Neural progenitor cell (in vitro differentiated cells): ENCODE results near the gene PRDX5. TPM values are rescaled to one million over a fixed set of nuclear protein-coding genes. Genes with fewer than 3 reads are reported as not detected.

ENCODE experiments used
- DNase-seq: peaks from one replicate; pipeline ENCODE4 v3.0.0-alpha.2; 2016; ENCODE audit warnings: low spot score
- H2AFZ ChIP-seq: fragments of 200-600 bp; sonication (generic); replicated peaks from 2 replicates; pipeline ENCODE4 v1.6.1; 2016; ENCODE audit warnings: antibody characterized with exemption
- H3F3A ChIP-seq: fragments of 200-600 bp; sonication (generic); 2 replicates; pipeline ENCODE4 v1.6.1; 2016; ENCODE audit warnings: antibody characterized with exemption, low read depth
- H3K27ac ChIP-seq: fragments of 200-600 bp; sonication (generic); 2 replicates; pipeline ENCODE4 v1.5.1; 2016; ENCODE audit warnings: mild to moderate bottlenecking
- H3K27me3 ChIP-seq: fragments of 200-600 bp; sonication (generic); 2 replicates; pipeline ENCODE4 v1.6.1; 2016; ENCODE audit warnings: mild to moderate bottlenecking, moderate library complexity
- H3K36me3 ChIP-seq: fragments of 200-600 bp; sonication (generic); 2 replicates; pipeline ENCODE4 v1.5.1; 2016
- H3K4me1 ChIP-seq: fragments of 200-600 bp; sonication (generic); 2 replicates; pipeline ENCODE4 v1.6.1; 2016; ENCODE audit warnings: mixed run types
- H3K4me2 ChIP-seq: fragments of 200-600 bp; sonication (generic); 2 replicates; pipeline ENCODE4 v1.6.1; 2016
- H3K4me3 ChIP-seq: fragments of 200-600 bp; sonication (generic); 2 replicates; pipeline ENCODE4 v1.5.1; 2016
- H3K79me2 ChIP-seq: fragments of 200-600 bp; sonication (generic); 2 replicates; pipeline ENCODE4 v1.6.1; 2016; ENCODE audit warnings: low read depth
- H3K9ac ChIP-seq: fragments of 200-600 bp; sonication (generic); 2 replicates; pipeline ENCODE4 v1.6.1; 2016
- H3K9me3 ChIP-seq: fragments of 200-600 bp; sonication (generic); 2 replicates; pipeline ENCODE4 v1.5.1; 2016; ENCODE audit warnings: low read depth
- H4K20me1 ChIP-seq: fragments of 200-600 bp; sonication (generic); 2 replicates; pipeline ENCODE4 v1.6.1; 2016; ENCODE audit warnings: low read depth
- H3K27ac Mint-ChIP-seq: 3 replicates; pipeline ENCODE4 v1.8.0; 2021; ENCODE audit warnings: mixed read lengths
- H3K27me3 Mint-ChIP-seq: 2 replicates; pipeline ENCODE4 v1.8.0; 2022; ENCODE audit warnings: low read depth, mild to moderate bottlenecking, inconsistent platforms, moderate library complexity, mixed read lengths; ENCODE audit not compliant: insufficient read depth
- H3K36me3 Mint-ChIP-seq: 3 replicates; pipeline ENCODE4 v1.8.0; 2021; ENCODE audit warnings: mixed read lengths
- H3K4me1 Mint-ChIP-seq: 3 replicates; pipeline ENCODE4 v1.8.0; 2021; ENCODE audit warnings: mixed read lengths
- H3K4me3 Mint-ChIP-seq: 3 replicates; pipeline ENCODE4 v1.8.0; 2021; ENCODE audit warnings: mild to moderate bottlenecking, moderate library complexity, mixed read lengths
- H3K9me3 Mint-ChIP-seq: 3 replicates; pipeline ENCODE4 v1.8.0; 2020; ENCODE audit warnings: mixed read lengths
- EZH2 ChIP-seq: fragments of 200-600 bp; sonication (generic); IDR thresholded peaks from 2 replicates; pipeline ENCODE4 v1.6.1; 2017; ENCODE audit warnings: antibody characterized with exemption, mild to moderate bottlenecking, moderate library complexity
- EZH2phosphoT487 ChIP-seq: fragments of 200-600 bp; sonication (generic); IDR thresholded peaks from 2 replicates; pipeline ENCODE4 v1.6.1; 2017; ENCODE audit warnings: antibody characterized with exemption
- total RNA-seq: library from RNA; depleted of rRNA; stranded (reverse); fragments of >200 nt; gene quantifications from 2 replicates; pipeline ENCODE4 v1.2.3, GENCODE V29; 2015; ENCODE audit warnings: low replicate concordance
- TF ChIP-seq, protein P1 (sequence below): fragments of 200-600 bp; sonication (generic); IDR thresholded peaks from 2 replicates; pipeline ENCODE4 v1.5.1; 2017; ENCODE audit warnings: antibody characterized with exemption, mild to moderate bottlenecking

The PRDX5 gene
- total RNA-seq, 1 donor from 2014 or later, result 111 TPM

DNA sequence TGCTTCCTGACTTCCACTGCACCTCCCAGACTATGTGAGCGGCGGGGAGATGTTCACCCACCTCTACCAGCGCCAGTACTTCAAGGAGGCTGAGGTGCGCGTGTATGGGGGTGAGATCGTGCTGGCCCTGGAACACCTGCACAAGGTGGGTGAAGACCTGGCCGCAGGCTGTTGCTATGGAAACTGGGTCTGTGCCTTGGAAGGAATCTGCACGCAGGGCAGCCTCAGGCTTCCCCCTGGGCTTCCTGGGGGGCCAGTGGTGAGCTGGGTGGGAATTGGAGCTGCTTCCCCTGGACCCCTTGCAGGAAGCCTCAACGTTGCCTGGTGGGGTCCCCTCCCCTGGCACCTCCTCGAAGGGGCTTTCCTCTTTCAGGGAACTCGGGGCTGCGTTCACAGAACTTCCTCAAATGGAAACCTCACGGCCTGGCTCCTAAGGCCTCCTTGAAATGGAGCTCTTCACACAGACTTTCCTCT is 42.6 kb downstream of the PRDX5 start:
- Histone ChIP-seq H3K36me3 (no peaks in the 10 kb centered on the region), H3K27ac (no peak overlapping the region), H2AFZ (no peak overlapping the region), H3K27me3 (no peaks in the 10 kb centered on the region), H3K4me1 (peaks cover 17% of the 10 kb centered on the region), H3K4me3 (no peak overlapping the region), H3K9me3 (no peaks in the 10 kb centered on the region), H3F3A (peaks cover 15% of the 10 kb centered on the region), H3K9ac (no peak overlapping the region), H3K4me2 (no peak overlapping the region), H4K20me1 (peaks cover 3% of the 10 kb centered on the region), H3K79me2 (no peaks in the 10 kb centered on the region)
- H3K36me3 Mint-ChIP-seq, result peaks cover 14% of the 10 kb centered on the region
- DNase-seq, result no peak
- TF ChIP-seq, protein P1, sequence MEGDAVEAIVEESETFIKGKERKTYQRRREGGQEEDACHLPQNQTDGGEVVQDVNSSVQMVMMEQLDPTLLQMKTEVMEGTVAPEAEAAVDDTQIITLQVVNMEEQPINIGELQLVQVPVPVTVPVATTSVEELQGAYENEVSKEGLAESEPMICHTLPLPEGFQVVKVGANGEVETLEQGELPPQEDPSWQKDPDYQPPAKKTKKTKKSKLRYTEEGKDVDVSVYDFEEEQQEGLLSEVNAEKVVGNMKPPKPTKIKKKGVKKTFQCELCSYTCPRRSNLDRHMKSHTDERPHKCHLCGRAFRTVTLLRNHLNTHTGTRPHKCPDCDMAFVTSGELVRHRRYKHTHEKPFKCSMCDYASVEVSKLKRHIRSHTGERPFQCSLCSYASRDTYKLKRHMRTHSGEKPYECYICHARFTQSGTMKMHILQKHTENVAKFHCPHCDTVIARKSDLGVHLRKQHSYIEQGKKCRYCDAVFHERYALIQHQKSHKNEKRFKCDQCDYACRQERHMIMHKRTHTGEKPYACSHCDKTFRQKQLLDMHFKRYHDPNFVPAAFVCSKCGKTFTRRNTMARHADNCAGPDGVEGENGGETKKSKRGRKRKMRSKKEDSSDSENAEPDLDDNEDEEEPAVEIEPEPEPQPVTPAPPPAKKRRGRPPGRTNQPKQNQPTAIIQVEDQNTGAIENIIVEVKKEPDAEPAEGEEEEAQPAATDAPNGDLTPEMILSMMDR, result no peak
- TF ChIP-seq EZH2, result no peak
- no peak for TF ChIP-seq EZH2phosphoT487
- peaks cover 9% of the 10 kb centered on the region for H3K27me3 Mint-ChIP-seq
- no peak overlapping the region for H3K27ac Mint-ChIP-seq
- H3K4me1 Mint-ChIP-seq, result peaks cover 16% of the 10 kb centered on the region
- no peaks in the 10 kb centered on the region for H3K9me3 Mint-ChIP-seq
- peak overlapping the region; percentile 52 for H3K4me3 Mint-ChIP-seq

DNA sequence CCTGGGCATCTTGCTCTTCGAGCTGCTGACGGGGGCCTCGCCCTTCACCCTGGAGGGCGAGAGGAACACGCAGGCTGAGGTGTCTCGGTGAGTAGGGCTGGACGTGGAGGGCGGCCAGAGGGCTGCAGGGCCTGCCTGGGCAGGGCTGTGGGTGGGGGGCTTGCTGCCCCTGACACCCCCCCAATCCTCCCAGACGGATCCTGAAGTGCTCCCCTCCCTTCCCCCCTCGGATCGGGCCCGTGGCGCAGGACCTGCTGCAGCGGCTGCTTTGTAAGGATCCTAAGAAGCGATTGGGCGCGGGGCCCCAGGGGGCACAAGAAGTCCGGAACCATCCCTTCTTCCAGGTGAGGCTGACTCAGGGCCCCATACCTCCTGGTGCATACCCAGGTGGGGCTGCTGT is 43.7 kb downstream of the PRDX5 start:
- H3K36me3 Mint-ChIP-seq, result peaks cover 18% of the 10 kb centered on the region
- Histone ChIP-seq H3K27ac (no peak overlapping the region), H3F3A (peaks cover 3% of the 10 kb centered on the region)

DNA sequence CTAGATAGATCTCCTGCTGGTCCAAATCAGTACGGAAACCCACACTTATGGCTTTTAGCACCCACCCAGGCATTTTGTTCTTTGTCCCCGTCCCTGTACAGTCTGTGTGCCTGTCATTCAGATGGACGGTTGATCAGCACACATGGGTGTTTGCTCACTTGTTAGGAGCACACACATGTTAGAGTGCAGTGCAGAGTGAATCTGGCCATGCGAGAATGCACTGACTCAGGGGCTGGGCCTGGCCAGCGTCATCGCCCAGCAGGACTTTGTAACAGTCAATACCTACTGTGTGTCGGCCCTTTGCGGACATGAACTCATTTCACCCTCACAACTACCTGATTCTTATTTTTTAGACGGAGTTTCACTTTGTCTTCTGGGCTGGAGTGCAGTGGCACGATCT is 44.4 kb downstream of the PRDX5 start:
- DNase-seq, result no peak
- Histone ChIP-seq H4K20me1 (peaks cover 3% of the 10 kb centered on the region), H3K27ac (no peak overlapping the region), H3K4me2 (no peak overlapping the region), H3K9ac (no peak overlapping the region), H2AFZ (no peak overlapping the region), H3K4me3 (no peak overlapping the region), H3K9me3 (no peaks in the 10 kb centered on the region), H3K4me1 (peaks cover 8% of the 10 kb centered on the region), H3K36me3 (no peaks in the 10 kb centered on the region), H3K27me3 (no peaks in the 10 kb centered on the region), H3F3A (no peaks in the 10 kb centered on the region), H3K79me2 (no peaks in the 10 kb centered on the region)
- Mint-ChIP-seq H3K9me3 (no peaks in the 10 kb centered on the region), H3K4me3 (no peak overlapping the region), H3K27ac (no peak overlapping the region), H3K4me1 (peaks cover 8% of the 10 kb centered on the region), H3K27me3 (peaks cover 8% of the 10 kb centered on the region), H3K36me3 (peaks cover 20% of the 10 kb centered on the region)
- no peak for TF ChIP-seq EZH2phosphoT487
- no peak for TF ChIP-seq EZH2
- TF ChIP-seq, protein P1, result no peak

More for the DNA sequence above, 43.7 kb downstream of the PRDX5 start:
- Mint-ChIP-seq H3K27me3 (peaks cover 8% of the 10 kb centered on the region), H3K4me3 (no peak overlapping the region), H3K4me1 (peaks cover 9% of the 10 kb centered on the region), H3K27ac (no peak overlapping the region), H3K9me3 (no peaks in the 10 kb centered on the region)
- H4K20me1 ChIP-seq, result peaks cover 3% of the 10 kb centered on the region
- DNase-seq, result no peak
- no peaks in the 10 kb centered on the region for H3K36me3 ChIP-seq
- H3K9me3 ChIP-seq, result no peaks in the 10 kb centered on the region
- H2AFZ ChIP-seq, result no peak overlapping the region
- peaks cover 13% of the 10 kb centered on the region for H3K4me1 ChIP-seq
- H3K4me2 ChIP-seq, result no peak overlapping the region
- H3K4me3 ChIP-seq, result no peak overlapping the region
- H3K9ac ChIP-seq, result no peak overlapping the region
- TF ChIP-seq EZH2phosphoT487, result no peak
- no peak for TF ChIP-seq EZH2
- TF ChIP-seq, protein P1, result no peak
- H3K79me2 ChIP-seq, result no peaks in the 10 kb centered on the region
- H3K27me3 ChIP-seq, result no peaks in the 10 kb centered on the region
